HG03378 (cell line): ENCODE measurements around the gene ZNF112.
"Not testable (repeated sequence)": the region's sequence is repeated elsewhere in the genome, so short reads cannot be mapped to it uniquely, and the experiment has no call there.

Experiments
- ATAC-seq: cut with Tn5 transposase; IDR thresholded peaks from one replicate; pipeline ENCODE4 v1.9.1; 2021; ENCODE audit warnings: mild to moderate bottlenecking, moderate library complexity; ENCODE audit not compliant: unreplicated experiment

Gene ZNF112

GRCh38 chr19:44356383-44357111, at the start of gene ZNF112:
Gene ZNF112 (minus strand): TSS chr19:44356680. CDS start chr19:44340539, 16,141 bp downstream.
- no peak for ATAC-seq

GRCh38 chr19:44401139-44402115, 44.9 kb upstream of the ZNF112 start, which contains the start of gene ZNF285:
Gene ZNF285 (minus strand): TSS chr19:44401608. CDS start chr19:44397213, 4,395 bp downstream.
- no peak for ATAC-seq

GRCh38 chr19:44389268-44389667, 32.8 kb upstream of the ZNF112 start:
- ATAC-seq: not testable (repeated sequence)

GRCh38 chr19:44374789-44375188, 18.3 kb upstream of the ZNF112 start:
- no peak for ATAC-seq

- no peak for ATAC-seq
These were observed 15.5 kb upstream of the ZNF112 start for GRCh38 chr19:44371815-44372480.

GRCh38 chr19:44367024-44367423, 10.5 kb upstream of the ZNF112 start:
- no peak for ATAC-seq

- ATAC-seq: no peak
These were observed 9.9 kb downstream of the ZNF112 start for GRCh38 chr19:44346556-44346955.

- ATAC-seq: no peak
These were observed 10.5 kb downstream of the ZNF112 start for GRCh38 chr19:44345959-44346358.

- ATAC-seq: no peak
These were observed 12.2 kb downstream of the ZNF112 start for GRCh38 chr19:44344255-44344654.

GRCh38 chr19:44341794-44342193, 14.7 kb downstream of the ZNF112 start:
- no peak for ATAC-seq

GRCh38 chr19:44334639-44335038, 21.8 kb downstream of the ZNF112 start:
- ATAC-seq: not testable (repeated sequence)

- no peak for ATAC-seq
These were observed 24.3 kb downstream of the ZNF112 start for GRCh38 chr19:44332145-44332544.

- no peak for ATAC-seq
These were observed 40.6 kb downstream of the ZNF112 start for GRCh38 chr19:44315883-44316282.

- no peak for ATAC-seq
These were observed 43.2 kb downstream of the ZNF112 start for GRCh38 chr19:44313231-44313630.

- no peak for ATAC-seq
These were observed 48.5 kb downstream of the ZNF112 start for GRCh38 chr19:44308011-44308410.

- ATAC-seq: no peak
These were observed 50.2 kb downstream of the ZNF112 start for GRCh38 chr19:44306283-44306682.

GRCh38 chr19:44305457-44305856, 51.0 kb downstream of the ZNF112 start:
- no peak for ATAC-seq

- peak; percentile 88 for ATAC-seq
These were observed 51.8 kb downstream of the ZNF112 start, which contains the start of gene ZNF235 for GRCh38 chr19:44304659-44305193. Gene ZNF235 (minus strand): TSS chr19:44305025. CDS start chr19:44303404, 1,621 bp downstream.

- no peak for ATAC-seq
These were observed 52.4 kb downstream of the ZNF112 start for GRCh38 chr19:44303976-44304568.

- no peak for ATAC-seq
These were observed 53.2 kb downstream of the ZNF112 start for GRCh38 chr19:44303320-44303719.
